GM12878 (cell line): Measurements from ENCODE around the gene C10orf90. TPM values are rescaled to one million over a fixed set of nuclear protein-coding genes. Genes with fewer than 3 reads are reported as not detected.

Source experiments
- ATAC-seq: fragments of 200-7000 bp; cut with Tn5 transposase; 3 replicates; pipeline ENCODE4 v1.9.1; 2020; ENCODE audit warnings: mild to moderate bottlenecking, moderate library complexity
- BruUV-seq: library from RNA; stranded (reverse); fragments of 400-500 nt; replicated peaks from 2 replicates; lab custom pipeline; 2021; lab: Mats Ljungman, UMichigan
- CTCF ChIA-PET: fragments of 300-600 bp; sonication (Branson Sonifier 250); formaldehyde crosslinking; extraction: SDS; loops from one replicate; lab custom pipeline; 2021; ENCODE audit warnings: inconsistent platforms; lab: Yijun Ruan, JAX
- POLR2A ChIA-PET: fragments of 350-600 bp; formaldehyde crosslinking; extraction: SDS; loops from one replicate; lab custom pipeline; 2021; ENCODE audit warnings: inconsistent platforms; lab: Charles Lee
- RAD21 ChIA-PET: fragments of 300-600 bp; sonication (Branson Sonifier 250); formaldehyde crosslinking; loops from one replicate; lab custom pipeline; 2023; ENCODE audit warnings: antibody characterized with exemption; ENCODE audit not compliant: unreplicated experiment; lab: Charles Lee
- SMC1A ChIA-PET: fragments of 300-600 bp; sonication (Branson Sonifier 250); formaldehyde crosslinking; loops from one replicate; lab custom pipeline; 2023; ENCODE audit not compliant: unreplicated experiment, uncharacterized antibody; lab: Charles Lee
- DNase-seq: peaks from one replicate; pipeline ENCODE4 v3.0.0-alpha.2; 2011; ENCODE audit warnings: low read depth, low spot score
- FAIRE-seq: peaks from 3 replicates; lab custom pipeline; 2011; peaks lifted over from hg19 to GRCh38; lab: Jason Lieb, UNC
- H2AFZ ChIP-seq: 2 replicates; pipeline ENCODE4 v1.6.0; 2011; ENCODE audit warnings: low read depth, low read length, control low read depth; ENCODE audit not compliant: control insufficient read depth
- H3K27ac ChIP-seq: 2 replicates; pipeline ENCODE4 v1.5.1; 2011; ENCODE audit warnings: control low read depth; ENCODE audit not compliant: control insufficient read depth, insufficient read depth
- H3K27me3 ChIP-seq, 2 experiments: replicated peaks in 1 of 2; 2 replicates each; pipeline versions ENCODE4 v1.6.0 to v1.6.1; 2011; ENCODE audit warnings: low read length in 1 of 2; ENCODE audit not compliant: control insufficient read depth in 2 of 2, insufficient read depth in 2 of 2
- H3K36me3 ChIP-seq, 2 experiments: 2 replicates each; pipeline ENCODE4 v1.5.1; 2011; ENCODE audit warnings: low read length in 1 of 2; ENCODE audit not compliant: control insufficient read depth in 2 of 2, insufficient read depth in 2 of 2
- H3K4me1 ChIP-seq: 2 replicates; pipeline ENCODE4 v1.6.1; 2011; ENCODE audit warnings: mild to moderate bottlenecking, low read length, moderate library complexity, mixed read lengths; ENCODE audit not compliant: control insufficient read depth, insufficient read depth
- H3K4me2 ChIP-seq: 2 replicates; pipeline ENCODE4 v1.6.0; 2011; ENCODE audit warnings: control low read depth; ENCODE audit not compliant: control insufficient read depth, insufficient read depth
- H3K4me3 ChIP-seq: fragments of 200-600 bp; sonication (generic); 2 replicates; pipeline ENCODE4 v1.5.1; 2016
- H3K79me2 ChIP-seq: 2 replicates; pipeline ENCODE4 v1.6.0; 2011; ENCODE audit warnings: low read length; ENCODE audit not compliant: control insufficient read depth, insufficient read depth
- H3K9ac ChIP-seq: 2 replicates; pipeline ENCODE4 v1.8.0; 2011; ENCODE audit warnings: low read length, control low read depth, mixed read lengths; ENCODE audit not compliant: control insufficient read depth, insufficient read depth
- H3K9me3 ChIP-seq: replicated peaks from 3 replicates; pipeline ENCODE4 v1.5.1; 2011; ENCODE audit warnings: mild to moderate bottlenecking, low read length; ENCODE audit not compliant: control insufficient read depth, insufficient read depth
- H4K20me1 ChIP-seq: 2 replicates; pipeline ENCODE4 v1.6.0; 2011; ENCODE audit not compliant: control insufficient read depth, insufficient read depth
- CREB1 ChIP-seq: IDR thresholded peaks from 2 replicates; pipeline ENCODE4 v1.6.1; 2012; ENCODE audit warnings: low read depth, mild to moderate bottlenecking, inconsistent platforms
- FOXK2 ChIP-seq: fragments of 450-650 bp; IDR thresholded peaks from 2 replicates; pipeline ENCODE4 v1.6.1; 2017; ENCODE audit warnings: mild to moderate bottlenecking, moderate library complexity
- MTA3 ChIP-seq: IDR thresholded peaks from 2 replicates; pipeline ENCODE4 v1.6.1; 2012; ENCODE audit warnings: low read length, inconsistent platforms, borderline replicate concordance
- NFXL1 ChIP-seq: fragments of 450-650 bp; IDR thresholded peaks from 2 replicates; pipeline ENCODE4 v1.6.1; 2017; ENCODE audit warnings: antibody characterized with exemption, mild to moderate bottlenecking, borderline replicate concordance
- WGBS: methylation state at CpG from one replicate; pipeline ENCODE4 v1.1.6; 2016; ENCODE audit warnings: low lambda C conversion rate; ENCODE audit not compliant: insufficient replicate concordance, insufficient coverage; ENCODE audit errors: missing lambda C conversion rate; 5-methylcytosine and 5-hydroxymethylcytosine counted together
- in situ Hi-C: fragments of 300-500 bp; cut with MboI; formaldehyde crosslinking; loops from 9 replicates; pipeline ENCODE4 v1.14.3; 2018; ENCODE audit warnings: mixed read lengths
- intact Hi-C: fragments of 100-400 bp; cut with micrococcal nuclease; formaldehyde crosslinking; loops from one replicate; pipeline ENCODE4 v1.14.2; 2022; ENCODE audit not compliant: unreplicated experiment
- polyA plus RNA-seq, 11 experiments: library from polyadenylated mRNA; depleted of rRNA in 4 of 11; unstranded in 6 of 11; stranded (reverse) in 5 of 11; fragments of >200 nt; fragmentation: Nextera tagmentation in 4 of 11; fragmentation: Illumina TruSeq in 1 of 11; extraction: Ambion mirVana in 4 of 11; extraction: Trizol in 1 of 11; gene quantifications; 1 replicate in 1 of 11; 2 replicates in 10 of 11; pipeline versions ENCODE4 v1.2.1 to v1.2.3, GENCODE V29; 2011 to 2016; ENCODE audit warnings: inconsistent platforms in 2 of 11, missing spikeins in 2 of 11, low read depth in 1 of 11
- total RNA-seq, 4 experiments: library from RNA; depleted of rRNA in 3 of 4; stranded (reverse); fragments of >200 nt in 3 of 4; fragmentation: Illumina TruSeq in 1 of 4; extraction: Trizol in 1 of 4; gene quantifications; 2 replicates each; pipeline versions ENCODE4 v1.2.1 to v1.2.3, GENCODE V29; 2013 to 2021
- TF ChIP-seq, protein P1 (sequence below): fragments of 450-650 bp; IDR thresholded peaks from 2 replicates; pipeline ENCODE4 v1.6.1; 2017; ENCODE audit warnings: borderline replicate concordance

The C10orf90 gene
- total and polyA plus RNA-seq, 10 of the 15 experiments (the other 5 are each of a cell fraction or from before 2014, with no cell fraction given): 0.04 TPM; not detected in 9

DNA sequence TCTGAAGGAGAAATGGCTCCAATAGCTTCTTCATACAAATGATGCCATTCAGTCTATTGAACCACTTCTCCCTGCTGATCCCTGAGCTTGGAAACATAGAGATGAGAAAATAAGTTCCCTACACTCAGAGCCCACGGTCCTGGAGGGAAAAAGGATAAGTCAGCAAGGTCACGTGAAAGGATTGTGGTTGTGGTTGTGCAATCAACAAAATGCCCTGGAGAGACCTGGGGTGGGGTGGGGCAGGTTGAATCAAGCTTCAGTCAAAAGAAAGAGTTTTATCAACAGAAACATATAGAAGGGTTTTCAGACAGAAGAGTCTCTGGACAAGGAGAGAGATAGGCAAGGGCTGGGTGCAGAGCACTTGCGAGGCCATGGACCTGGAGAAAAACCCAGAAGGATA, 30.1 kb downstream of the C10orf90 start:
- WGBS: 0% methylated on average over 3 of the region's 3 CpGs
- Histone ChIP-seq H3K4me2 (no peak overlapping the region), H3K9me3 (no peaks in the 10 kb centered on the region), H3K27me3 (no peaks in the 10 kb centered on the region), H3K4me3 (no peak overlapping the region), H3K4me1 (no peaks in the 10 kb centered on the region), H3K9ac (no peak overlapping the region), H3K79me2 (no peaks in the 10 kb centered on the region), H3K27ac (no peak overlapping the region), H2AFZ (no peak overlapping the region), H4K20me1 (no peaks in the 10 kb centered on the region), H3K36me3 (no peaks in the 10 kb centered on the region)
- in situ Hi-C loops: no loop called here
- intact Hi-C loops: no loop called here
- BruUV-seq: no TSS peak
- TF ChIP-seq FOXK2: no peak
- POLR2A ChIA-PET: no interaction called here
- SMC1A ChIA-PET: no interaction called here
- RAD21 ChIA-PET: no interaction called here
- ATAC-seq: no peak
- DNase-seq: no peak
- CTCF ChIA-PET: no interaction called here
- FAIRE-seq: no peak

DNA sequence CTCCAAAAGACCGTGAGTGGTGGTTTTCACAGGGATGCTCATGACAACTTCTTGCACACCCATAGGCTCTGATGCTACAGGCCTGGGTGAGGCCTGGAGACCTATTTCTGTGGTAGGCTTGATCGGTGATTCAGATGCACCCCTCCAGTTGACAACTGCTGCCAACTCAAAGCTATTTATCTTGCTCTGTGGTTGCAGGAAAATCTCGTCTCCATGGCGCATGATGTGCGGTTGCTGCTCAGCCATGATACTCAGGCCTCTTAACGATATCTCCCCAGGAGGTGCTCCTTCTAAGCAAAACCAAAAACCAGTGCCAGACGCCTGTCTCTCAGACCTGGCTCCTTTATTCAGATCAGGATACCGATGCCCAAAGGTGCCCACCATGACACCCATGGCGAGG, 31.4 kb downstream of the C10orf90 start:
- ChIA-PET SMC1A (no interaction called here), POLR2A (no interaction called here), RAD21 (no interaction called here), CTCF (no interaction called here)
- H3K27me3 ChIP-seq: no peaks in the 10 kb centered on the region
- no peaks in the 10 kb centered on the region for H3K79me2 ChIP-seq
- H3K9me3 ChIP-seq: no peaks in the 10 kb centered on the region
- H2AFZ ChIP-seq: no peak overlapping the region
- H3K4me2 ChIP-seq: no peak overlapping the region
- no TSS peak for BruUV-seq
- no peak overlapping the region for H3K27ac ChIP-seq
- FAIRE-seq (no peak), ATAC-seq (no peak), DNase-seq (no peak)
- intact Hi-C loops: no loop called here
- no peaks in the 10 kb centered on the region for H4K20me1 ChIP-seq
- TF ChIP-seq MTA3 (no peak), CREB1 (no peak), NFXL1 (no peak)
- TF ChIP-seq, protein P1, sequence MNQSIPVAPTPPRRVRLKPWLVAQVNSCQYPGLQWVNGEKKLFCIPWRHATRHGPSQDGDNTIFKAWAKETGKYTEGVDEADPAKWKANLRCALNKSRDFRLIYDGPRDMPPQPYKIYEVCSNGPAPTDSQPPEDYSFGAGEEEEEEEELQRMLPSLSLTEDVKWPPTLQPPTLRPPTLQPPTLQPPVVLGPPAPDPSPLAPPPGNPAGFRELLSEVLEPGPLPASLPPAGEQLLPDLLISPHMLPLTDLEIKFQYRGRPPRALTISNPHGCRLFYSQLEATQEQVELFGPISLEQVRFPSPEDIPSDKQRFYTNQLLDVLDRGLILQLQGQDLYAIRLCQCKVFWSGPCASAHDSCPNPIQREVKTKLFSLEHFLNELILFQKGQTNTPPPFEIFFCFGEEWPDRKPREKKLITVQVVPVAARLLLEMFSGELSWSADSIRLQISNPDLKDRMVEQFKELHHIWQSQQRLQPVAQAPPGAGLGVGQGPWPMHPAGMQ: no peak
- no peaks in the 10 kb centered on the region for H3K36me3 ChIP-seq
- H3K4me3 ChIP-seq: no peak overlapping the region
- no peak overlapping the region for H3K9ac ChIP-seq
- H3K4me1 ChIP-seq: no peaks in the 10 kb centered on the region
- WGBS: 36% methylated on average over 9 of the region's 9 CpGs
- in situ Hi-C loops: no loop called here
